HFFc6 (cell line): ENCODE results near the gene TUBB4B. TPM values are rescaled to one million over a fixed set of nuclear protein-coding genes. Genes with fewer than 3 reads are reported as not detected.

Experiments
- DNase-seq: peaks from one replicate; pipeline ENCODE4 v3.0.0-alpha.2; 2018
- H3K27ac Mint-ChIP-seq: 2 replicates; pipeline ENCODE4 v1.8.0; 2020; ENCODE audit warnings: mild to moderate bottlenecking, mixed read lengths
- H3K27me3 Mint-ChIP-seq: 2 replicates; pipeline ENCODE4 v1.8.0; 2021; ENCODE audit warnings: mild to moderate bottlenecking, moderate library complexity, mixed read lengths; ENCODE audit not compliant: insufficient read depth
- H3K36me3 Mint-ChIP-seq: 2 replicates; pipeline ENCODE4 v1.8.0; 2021; ENCODE audit warnings: low read depth, mixed read lengths
- H3K4me1 Mint-ChIP-seq: 2 replicates; pipeline ENCODE4 v1.8.0; 2020; ENCODE audit warnings: low read depth, mixed read lengths
- H3K4me3 Mint-ChIP-seq: 2 replicates; pipeline ENCODE4 v1.8.0; 2020; ENCODE audit warnings: mild to moderate bottlenecking, moderate library complexity, mixed read lengths
- H3K9me3 Mint-ChIP-seq: 2 replicates; pipeline ENCODE4 v1.8.0; 2020; ENCODE audit warnings: mild to moderate bottlenecking, mixed read lengths
- total RNA-seq, 6 experiments: library from RNA; stranded (reverse); fragmentation: NEBNext Ultra II Directional; extraction: Animal tissue kit (Norgen Biotek cat#: 25700); gene quantifications; 2 replicates in 1 of 6; 3 replicates in 5 of 6; pipeline ENCODE4 v1.2.3, GENCODE V29; 2021
- TF ChIP-seq, protein P1 (sequence below): fragments of 200-600 bp; sonication (generic); IDR thresholded peaks from 2 replicates; pipeline ENCODE4 v1.5.0; 2021; ENCODE audit warnings: antibody characterized with exemption, mild to moderate bottlenecking

The TUBB4B gene
- total RNA-seq, 6 experiments from 2014 or later, result 415 to 760 (median 681) TPM

DNA sequence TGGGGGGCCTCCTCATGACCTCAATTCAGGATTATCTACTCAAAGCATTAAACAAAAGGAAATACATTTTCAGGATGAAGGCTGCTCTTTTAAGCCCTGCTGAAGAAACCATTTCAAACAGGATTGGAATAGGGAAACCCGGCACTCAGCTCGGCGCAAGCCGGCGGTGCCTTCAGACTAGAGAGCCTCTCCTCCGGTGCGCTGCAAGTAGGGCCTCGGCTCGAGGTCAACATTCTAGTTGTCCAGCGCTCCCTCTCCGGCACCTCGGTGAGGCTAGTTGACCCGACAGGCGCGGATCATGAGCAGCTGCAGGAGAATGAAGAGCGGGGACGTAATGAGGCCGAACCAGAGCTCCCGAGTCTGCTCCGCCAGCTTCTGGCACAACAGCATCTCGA, 36.4 kb upstream of the TUBB4B start:
- H3K27ac Mint-ChIP-seq, result peak overlapping the region; percentile 86
- no peaks in the 10 kb centered on the region for H3K9me3 Mint-ChIP-seq
- H3K4me3 Mint-ChIP-seq, result peak overlapping the region; percentile 98
- H3K36me3 Mint-ChIP-seq, result peaks cover 20% of the 10 kb centered on the region
- H3K27me3 Mint-ChIP-seq, result peaks cover 1% of the 10 kb centered on the region
- no peak for DNase-seq
- TF ChIP-seq, protein P1, sequence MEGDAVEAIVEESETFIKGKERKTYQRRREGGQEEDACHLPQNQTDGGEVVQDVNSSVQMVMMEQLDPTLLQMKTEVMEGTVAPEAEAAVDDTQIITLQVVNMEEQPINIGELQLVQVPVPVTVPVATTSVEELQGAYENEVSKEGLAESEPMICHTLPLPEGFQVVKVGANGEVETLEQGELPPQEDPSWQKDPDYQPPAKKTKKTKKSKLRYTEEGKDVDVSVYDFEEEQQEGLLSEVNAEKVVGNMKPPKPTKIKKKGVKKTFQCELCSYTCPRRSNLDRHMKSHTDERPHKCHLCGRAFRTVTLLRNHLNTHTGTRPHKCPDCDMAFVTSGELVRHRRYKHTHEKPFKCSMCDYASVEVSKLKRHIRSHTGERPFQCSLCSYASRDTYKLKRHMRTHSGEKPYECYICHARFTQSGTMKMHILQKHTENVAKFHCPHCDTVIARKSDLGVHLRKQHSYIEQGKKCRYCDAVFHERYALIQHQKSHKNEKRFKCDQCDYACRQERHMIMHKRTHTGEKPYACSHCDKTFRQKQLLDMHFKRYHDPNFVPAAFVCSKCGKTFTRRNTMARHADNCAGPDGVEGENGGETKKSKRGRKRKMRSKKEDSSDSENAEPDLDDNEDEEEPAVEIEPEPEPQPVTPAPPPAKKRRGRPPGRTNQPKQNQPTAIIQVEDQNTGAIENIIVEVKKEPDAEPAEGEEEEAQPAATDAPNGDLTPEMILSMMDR, result no peak
- H3K4me1 Mint-ChIP-seq, result peaks cover 33% of the 10 kb centered on the region

DNA sequence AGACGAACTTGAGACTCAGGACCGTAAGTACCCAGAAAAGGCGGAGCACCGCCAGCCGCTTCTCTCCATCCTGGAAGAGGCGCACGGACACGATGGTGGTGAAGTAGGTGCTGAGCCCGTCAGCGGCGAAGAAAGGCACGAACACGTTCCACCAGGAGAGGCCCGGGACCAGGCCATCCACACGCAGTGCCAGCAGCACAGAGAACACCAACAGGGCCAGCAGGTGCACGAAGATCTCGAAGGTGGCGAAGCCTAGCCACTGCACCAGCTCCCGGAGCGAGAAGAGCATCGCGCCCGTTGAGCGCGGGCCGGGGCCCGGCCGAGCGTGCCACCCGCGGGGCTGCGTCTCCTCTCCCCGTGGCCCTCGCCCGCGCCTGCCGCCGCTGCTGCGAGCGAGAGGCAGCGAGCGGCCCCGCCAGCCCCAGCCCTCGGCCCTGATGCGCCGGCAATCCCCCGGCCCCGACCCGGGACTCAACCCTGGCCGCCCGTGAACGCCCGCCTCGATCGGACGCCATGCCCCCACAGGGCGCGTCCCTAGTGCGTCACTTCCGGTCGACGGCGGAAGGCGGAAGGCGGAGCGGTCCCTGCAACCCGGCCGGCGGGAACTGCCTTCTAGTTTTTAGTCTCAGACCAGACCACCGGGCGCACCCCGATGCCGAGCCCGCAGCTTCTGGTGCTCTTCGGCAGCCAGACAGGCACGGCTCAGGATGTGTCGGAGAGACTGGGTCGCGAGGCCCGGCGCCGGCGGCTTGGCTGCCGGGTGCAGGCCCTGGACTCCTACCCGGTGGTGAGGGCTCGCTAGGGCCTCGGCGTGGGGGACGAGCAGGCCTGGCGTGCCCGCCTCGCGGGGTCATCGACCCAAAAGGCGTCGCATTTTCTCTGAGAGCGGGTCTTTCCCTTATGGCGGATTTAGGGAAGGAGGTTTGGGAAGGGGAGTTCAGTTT, 35.7 kb upstream of the TUBB4B start, which contains the start of the genes NDOR1 and TMEM203:
Gene NDOR1 (plus strand): TSS at position 575 of the 944 bp plus-strand sequence. CDS start 78 bp downstream, at position 653.
Gene TMEM203 (minus strand): TSS at position 523 of the 944 bp plus-strand sequence. CDS start 234 bp downstream, at position 289.
- peaks cover 20% of the 10 kb centered on the region for H3K36me3 Mint-ChIP-seq
- DNase-seq, result peak; percentile 77
- TF ChIP-seq, protein P1, result no peak
- H3K4me3 Mint-ChIP-seq, result peak within 1 kb of the TSS; percentile 98
- peak within 1 kb of the TSS; percentile 86 for H3K27ac Mint-ChIP-seq
- peaks cover 1% of the 10 kb centered on the region for H3K27me3 Mint-ChIP-seq
- peaks cover 33% of the 10 kb centered on the region for H3K4me1 Mint-ChIP-seq
- no peaks in the 10 kb centered on the region for H3K9me3 Mint-ChIP-seq

DNA sequence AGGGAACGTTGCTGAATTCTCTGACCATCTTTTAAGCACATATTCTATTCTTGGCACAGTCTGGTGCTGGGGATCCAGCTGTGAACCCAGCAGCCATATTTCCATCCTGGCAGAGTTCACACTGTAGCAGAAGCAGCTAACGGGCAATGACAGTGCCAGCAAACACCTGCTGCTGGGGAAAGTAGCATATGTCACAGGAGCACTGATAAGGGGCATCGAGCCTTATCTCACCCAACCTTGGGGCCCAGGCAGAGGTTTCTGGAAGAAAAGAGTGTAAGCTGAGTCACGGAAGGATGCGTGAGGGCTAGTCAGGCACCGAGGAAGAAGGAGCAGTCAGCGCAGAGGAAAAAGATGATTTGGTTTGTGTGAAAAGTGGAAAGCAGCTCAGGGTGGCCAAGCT, 34.5 kb upstream of the TUBB4B start:
- peaks cover 3% of the 10 kb centered on the region for H3K27me3 Mint-ChIP-seq
- no peaks in the 10 kb centered on the region for H3K9me3 Mint-ChIP-seq
- peaks cover 33% of the 10 kb centered on the region for H3K4me1 Mint-ChIP-seq
- peak overlapping the region; percentile 98 for H3K4me3 Mint-ChIP-seq
- H3K27ac Mint-ChIP-seq, result peak overlapping the region; percentile 85
- H3K36me3 Mint-ChIP-seq, result peaks cover 20% of the 10 kb centered on the region
- TF ChIP-seq, protein P1, result no peak
- no peak for DNase-seq

DNA sequence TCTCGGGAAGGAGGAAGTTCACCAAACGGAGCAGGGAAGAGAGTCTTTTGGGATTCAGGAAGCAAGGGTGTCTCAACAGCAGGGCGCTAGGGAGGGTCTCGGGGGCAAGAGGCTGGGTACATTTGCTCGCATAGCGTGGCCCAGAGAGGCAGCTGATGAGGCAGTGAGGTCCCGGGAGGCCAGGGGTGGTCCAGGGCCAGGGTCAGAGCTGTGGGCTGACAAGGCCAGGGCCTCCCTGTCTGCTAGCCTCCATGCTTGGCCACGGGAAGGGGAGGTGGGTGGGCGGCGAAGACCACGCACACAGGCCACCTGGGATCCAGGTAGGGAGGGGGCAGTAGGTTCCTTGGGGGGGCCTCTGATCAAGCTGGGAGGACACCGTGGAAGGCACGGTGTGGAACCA, 29.6 kb upstream of the TUBB4B start:
- H3K4me1 Mint-ChIP-seq, result peaks cover 12% of the 10 kb centered on the region

DNA sequence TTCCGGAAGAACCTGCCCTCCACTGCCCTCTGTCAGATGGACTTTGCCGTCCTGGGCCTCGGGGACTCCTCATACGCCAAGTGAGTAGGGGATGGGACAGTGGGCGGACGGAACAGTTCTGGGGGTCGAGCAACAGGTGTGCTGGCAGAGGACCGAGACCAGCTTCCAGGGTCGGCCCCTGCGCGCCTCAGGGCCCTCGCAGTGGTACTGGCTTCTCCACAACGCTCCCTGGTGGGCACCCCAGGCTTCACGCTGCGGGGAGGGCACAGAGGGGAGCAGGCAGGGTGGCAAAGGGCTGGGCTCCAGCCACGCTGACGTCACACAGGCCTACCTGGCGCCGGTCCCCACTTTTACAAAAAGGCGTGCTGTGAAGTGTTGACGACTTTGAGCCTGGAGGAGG, 28.6 kb upstream of the TUBB4B start:
- Mint-ChIP-seq H3K4me3 (no peak overlapping the region), H3K27me3 (peaks cover 2% of the 10 kb centered on the region), H3K27ac (no peak overlapping the region), H3K9me3 (no peaks in the 10 kb centered on the region), H3K4me1 (peaks cover 2% of the 10 kb centered on the region), H3K36me3 (peaks cover 8% of the 10 kb centered on the region)
- no peak for DNase-seq
- TF ChIP-seq, protein P1, result peak; percentile 17; the same call in 1 of the 2 replicates

More for the DNA sequence above, 29.6 kb upstream of the TUBB4B start:
- H3K27ac Mint-ChIP-seq, result peak overlapping the region; percentile 18; the same call in 1 of the 2 replicates
- H3K27me3 Mint-ChIP-seq, result peaks cover 2% of the 10 kb centered on the region
- H3K36me3 Mint-ChIP-seq, result peaks cover 18% of the 10 kb centered on the region
- H3K9me3 Mint-ChIP-seq, result no peaks in the 10 kb centered on the region
- TF ChIP-seq, protein P1, result no peak
- H3K4me3 Mint-ChIP-seq, result no peak overlapping the region
- no peak for DNase-seq
